Right kidney (tissue), 1 donor: ENCODE results near the gene MBOAT2.
"Not testable (repeated sequence)": the region's sequence is repeated elsewhere in the genome, so short reads cannot be mapped to it uniquely, and the experiment has no call there.

Experiments used
- DNase-seq: peaks from one replicate; pipeline ENCODE4 v3.0.0-alpha.2; 2016

MBOAT2 gene

DNA sequence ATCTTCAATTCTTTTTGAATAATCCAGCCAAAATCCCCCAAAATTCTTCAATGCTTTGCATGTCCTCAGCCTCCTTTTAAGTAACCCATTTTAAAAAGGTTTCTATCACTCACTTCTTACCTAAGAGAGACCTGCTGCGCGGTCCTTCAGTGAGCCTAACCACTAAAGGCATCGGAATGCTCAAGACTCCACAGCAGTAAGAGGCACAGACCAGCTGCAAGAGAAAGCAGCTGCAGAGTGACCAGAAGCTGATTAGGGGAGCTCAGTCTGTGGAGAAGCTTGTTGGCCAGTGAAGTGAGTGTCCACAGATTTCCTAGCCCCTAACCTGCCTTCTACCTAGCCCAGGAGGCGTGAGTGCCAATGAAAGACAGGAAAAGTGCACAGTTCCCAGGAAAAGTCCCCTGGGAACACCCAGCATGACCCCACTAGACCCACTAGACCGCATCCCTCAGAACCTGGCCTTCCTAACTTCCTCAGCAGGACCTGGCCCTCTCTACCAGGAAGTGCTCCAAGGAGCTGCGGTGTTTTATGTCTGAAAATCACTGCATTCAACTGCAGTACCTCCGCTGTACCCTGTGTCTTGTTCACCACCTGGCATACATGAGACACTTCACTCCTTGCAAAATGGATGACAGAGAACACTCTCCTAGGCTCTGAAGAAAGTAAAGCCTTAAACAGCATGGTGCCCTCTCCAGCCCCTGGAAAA is 10.1 kb downstream of the MBOAT2 start:
- no peak for DNase-seq

DNA sequence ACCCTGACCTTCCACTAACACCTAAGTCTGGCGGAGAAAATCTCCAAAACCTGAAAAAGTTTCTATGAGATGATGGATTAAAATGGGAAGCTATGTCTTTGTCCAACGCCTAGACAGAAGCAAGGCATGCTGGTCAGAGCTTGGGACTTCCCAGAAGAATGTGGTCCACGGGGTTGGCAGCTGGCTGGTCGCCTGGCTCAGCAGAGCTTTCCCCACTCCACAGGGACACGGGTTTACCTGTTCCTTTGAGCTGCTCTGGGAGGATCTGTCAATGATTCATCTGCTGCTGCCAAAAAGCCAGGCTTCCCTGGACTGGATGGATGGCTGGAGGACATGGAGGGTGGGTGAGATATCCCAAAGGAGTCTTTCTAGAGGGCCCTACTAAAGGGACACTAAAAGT is 10.8 kb downstream of the MBOAT2 start:
- no peak for DNase-seq

DNA sequence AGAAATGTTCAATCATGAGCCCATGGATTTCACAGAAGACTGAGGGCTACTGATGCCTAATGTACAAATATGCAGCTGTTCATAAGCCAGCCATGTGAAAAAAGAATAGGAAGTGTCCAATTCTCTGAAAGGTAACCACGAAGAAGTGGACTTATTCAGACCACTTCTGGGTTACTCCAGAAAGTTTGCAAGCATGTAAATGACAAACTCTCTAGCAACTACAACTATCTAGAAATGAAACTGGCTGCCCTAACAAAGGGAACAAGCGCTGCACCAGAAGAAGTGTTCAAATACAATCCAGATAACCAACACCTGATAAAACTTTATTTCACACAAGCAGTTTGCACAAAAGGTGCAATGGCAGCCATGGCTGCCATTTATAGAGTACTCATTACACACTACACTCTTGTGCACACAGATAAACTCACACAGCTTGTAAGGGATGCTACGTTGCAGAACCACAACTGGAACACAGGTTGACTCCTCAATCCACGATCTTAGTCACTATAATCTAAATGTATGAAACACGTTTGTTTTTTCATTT is 13.9 kb downstream of the MBOAT2 start:
- DNase-seq = no peak

DNA sequence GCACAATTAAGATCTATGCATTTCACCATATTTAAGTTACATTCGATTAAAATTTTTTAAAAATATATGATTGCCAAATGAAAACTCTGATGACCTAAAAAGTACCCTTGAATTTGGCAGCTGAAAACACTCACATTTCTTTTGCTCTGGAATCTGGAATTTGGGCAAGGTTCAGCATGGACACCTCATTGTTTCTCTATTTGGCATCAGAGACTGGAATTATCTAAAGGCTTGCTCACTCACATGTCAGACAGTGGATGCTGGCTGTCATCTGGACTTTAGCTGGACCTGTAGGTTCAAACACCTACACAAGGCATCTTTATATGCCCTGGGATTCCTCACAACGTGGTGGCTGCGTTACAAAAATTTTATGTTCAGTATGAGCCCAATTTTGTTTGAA is 16.1 kb downstream of the MBOAT2 start:
- DNase-seq = no peak

DNA sequence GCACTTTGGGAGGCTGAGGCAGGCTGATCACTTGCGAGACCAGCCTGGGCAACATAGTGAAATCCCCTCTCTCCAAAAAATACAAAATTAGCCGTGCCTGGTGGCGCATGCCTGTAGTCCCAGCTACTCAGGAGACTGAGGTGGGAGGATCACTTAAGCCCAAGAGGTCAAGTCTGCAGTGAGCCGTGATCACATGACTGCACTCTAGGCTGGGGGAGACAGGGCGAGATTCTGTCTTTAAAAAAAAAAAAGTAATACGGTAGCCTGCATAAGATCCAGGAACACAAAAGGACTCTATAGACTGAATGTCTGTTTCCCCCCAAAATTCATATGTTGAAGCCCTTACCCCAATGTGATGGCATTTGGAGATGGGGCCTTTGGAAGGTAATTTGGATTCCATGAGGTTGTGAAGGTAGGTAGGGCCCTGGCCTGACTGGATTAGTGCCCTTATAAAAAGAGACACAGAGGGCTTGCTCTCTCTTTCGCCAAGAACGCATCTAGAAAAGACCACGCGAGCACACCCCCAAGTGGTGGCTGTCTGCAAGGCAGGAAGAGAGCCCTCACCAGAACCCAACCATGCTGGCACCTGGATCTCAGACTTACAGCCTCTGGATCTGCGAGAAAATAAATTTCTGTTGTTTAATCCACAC is 17.0 kb downstream of the MBOAT2 start:
- DNase-seq = no peak

DNA sequence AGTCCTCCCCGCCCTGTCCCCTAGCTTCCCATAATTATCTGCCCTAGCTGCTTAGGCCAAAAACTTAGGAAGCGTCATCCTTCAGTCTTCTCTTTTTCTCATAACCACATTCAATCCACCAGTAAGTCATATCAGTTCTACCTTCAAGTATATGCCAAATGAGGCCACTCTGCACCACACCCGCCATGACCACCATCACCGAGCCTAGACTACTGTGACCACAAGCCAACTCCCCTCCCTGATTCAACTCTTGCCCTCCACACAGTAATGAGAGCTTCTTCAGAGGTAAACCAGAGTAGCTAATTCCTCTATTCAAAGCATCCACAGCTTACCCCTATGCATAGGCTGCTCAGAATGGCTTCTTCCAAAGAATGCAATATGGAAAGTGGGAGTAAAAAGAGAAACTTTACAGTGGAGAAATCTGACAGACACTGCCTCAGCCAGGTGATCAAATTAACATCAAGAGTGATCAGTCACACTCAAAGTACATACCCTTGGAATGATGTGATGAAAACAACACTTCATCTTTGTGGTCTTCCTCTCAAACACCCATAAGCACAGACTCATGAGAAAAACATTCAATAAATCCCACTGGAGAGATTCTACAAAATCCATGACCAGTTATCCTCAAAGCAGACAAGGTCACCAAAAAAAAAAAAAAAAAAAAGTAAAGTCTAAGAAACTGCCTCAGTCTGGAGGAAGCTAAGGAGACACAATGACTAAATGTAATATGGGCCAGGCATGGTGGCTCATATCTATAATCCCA is 17.7 kb downstream of the MBOAT2 start:
- DNase-seq = no peak

DNA sequence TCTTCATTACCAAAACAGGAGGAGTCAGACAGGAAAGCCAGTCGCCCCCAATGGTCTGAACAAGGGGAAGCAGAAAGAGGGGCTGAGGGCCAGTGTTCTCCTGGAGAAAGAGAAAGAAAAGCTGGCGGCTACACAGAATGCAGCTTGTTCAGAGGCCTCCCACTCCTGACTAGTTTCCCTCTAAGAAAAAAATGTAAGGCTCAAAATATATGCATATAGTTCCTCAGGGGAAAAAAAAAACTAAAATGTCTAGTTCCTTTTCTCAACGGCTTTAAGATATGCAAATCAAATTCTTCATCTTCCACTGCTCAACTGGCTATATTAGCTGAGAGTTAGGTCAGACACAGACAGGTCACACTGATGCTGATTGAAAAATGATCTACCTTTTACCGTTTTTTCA is 18.6 kb downstream of the MBOAT2 start:
- DNase-seq = no peak

DNA sequence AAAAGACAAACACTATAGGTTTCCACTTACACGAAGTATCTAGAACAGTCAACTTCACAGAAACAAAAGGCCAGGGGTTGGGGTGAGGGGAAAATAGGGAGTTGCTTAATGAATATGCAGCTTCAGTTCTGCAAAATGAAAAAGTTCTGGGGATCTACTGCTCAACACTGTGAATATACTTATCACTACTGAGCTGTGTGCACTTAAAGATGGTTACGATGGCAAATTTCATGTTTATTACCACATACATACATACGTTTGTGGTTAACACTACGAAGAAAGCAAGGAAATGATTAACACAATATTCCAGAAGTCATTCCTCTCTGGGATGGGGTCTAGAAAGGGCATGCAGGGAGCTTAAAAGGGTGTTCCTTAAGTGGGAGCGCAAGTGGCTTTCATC is 19.3 kb downstream of the MBOAT2 start:
- DNase-seq = no peak

DNA sequence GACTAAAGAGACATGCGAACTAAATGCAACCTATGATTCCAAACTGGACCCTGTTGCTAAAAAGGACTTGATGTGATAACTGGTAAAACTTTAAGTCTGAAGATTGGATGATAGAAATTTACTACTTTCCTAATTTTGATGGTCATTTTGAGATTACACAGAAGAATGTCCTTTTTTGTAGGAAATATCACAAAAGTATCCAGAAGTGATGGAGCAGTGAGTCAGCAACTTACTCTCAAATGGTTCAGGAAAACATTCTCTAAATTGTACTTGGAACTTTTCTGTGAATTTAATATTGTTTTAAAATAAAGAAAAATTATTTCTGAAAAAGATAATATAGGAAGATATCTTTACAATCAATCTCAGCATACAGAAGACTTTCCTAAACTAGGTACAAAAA is 19.9 kb downstream of the MBOAT2 start:
- no peak for DNase-seq

DNA sequence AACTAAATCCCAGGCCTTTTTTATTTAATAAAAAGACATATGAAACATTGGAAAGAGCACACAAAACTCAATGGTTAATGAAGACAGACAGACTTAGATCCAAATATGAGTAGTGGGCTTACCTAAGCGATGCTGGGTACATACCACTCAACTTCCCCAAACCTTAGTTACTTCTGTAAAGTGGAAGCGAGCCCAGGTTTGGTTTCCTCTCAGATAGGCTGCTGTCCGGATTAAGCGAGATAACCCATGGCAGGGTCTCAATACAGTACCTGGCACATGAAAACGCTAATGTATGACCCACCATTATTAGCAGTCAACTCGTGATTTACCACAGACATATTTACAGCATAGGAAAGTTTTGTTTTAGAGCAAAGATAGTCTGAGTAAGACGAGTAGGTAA is 21.6 kb downstream of the MBOAT2 start:
- no peak for DNase-seq

DNA sequence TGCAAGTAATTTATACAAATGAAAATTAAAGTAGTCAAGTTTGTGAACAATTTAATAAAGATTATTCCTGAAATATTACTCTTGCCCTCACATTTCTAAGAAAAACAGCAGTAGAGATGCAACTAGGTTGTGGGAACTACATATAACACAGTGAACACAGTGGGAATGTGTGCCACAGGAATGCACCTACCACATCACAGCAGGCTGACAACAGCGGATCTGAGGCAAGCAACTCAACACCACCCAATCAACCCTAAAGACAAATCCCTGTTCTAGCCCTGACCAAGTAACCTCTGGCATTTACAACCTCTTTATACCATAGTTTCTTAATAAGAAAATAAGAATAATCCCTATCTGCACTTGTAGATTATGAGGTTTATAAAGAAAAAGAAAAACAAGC is 23.4 kb downstream of the MBOAT2 start:
- no peak for DNase-seq

DNA sequence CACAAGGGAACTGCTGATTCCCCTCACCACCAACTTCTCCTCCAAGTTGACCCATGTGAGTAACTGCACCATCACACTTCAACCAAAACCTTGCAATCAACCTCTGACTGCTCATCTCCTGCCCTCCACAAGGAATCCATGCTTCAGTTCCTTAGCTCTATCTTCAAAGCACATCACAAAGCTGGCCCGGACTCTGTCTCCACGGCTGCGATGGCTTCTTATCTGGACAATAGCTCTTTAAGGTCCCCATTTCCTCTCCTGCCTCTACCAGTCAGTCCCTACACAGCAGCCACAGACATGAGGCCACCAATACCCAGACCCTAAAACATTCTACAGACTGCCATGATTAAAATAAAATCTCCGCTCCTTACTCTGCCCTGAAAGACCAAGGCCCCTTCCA is 25.7 kb downstream of the MBOAT2 start:
- no peak for DNase-seq

DNA sequence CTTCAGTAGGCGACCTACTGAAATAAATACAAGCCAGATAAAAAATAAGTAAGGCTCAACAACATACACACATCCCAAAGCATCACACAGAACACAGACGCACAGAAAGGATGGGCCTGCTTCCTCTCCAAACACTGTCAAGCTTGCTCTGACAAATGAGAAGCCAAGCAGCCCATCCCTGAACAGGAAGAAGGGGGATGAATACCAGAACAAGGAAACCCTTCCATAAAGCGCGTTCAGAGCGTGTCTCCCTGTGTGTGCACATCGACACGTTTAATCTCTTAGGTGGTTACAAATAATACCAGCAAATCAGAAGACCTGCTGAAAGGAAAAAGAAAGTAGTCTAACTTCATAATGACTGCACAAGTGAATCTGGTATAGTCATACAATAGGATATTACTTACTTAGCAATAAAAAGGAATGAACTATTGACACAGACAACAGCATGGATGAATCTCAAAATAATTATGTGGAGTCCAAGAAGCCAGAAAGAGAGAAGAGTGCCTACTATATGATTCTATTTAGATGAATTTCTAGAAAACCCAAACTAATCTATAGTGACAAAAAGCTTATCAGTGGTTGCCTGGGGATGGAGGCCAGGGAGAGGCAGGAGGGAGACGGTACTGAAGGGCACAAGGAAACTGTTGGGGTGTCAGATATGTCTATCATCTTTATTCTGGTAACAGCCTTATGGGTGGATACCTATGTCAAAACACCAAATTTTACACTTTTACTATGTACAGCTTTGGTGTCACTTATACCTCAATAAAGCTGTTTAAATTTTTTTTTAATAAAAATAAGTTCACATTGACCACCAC is 26.8 kb downstream of the MBOAT2 start:
- no peak for DNase-seq

DNA sequence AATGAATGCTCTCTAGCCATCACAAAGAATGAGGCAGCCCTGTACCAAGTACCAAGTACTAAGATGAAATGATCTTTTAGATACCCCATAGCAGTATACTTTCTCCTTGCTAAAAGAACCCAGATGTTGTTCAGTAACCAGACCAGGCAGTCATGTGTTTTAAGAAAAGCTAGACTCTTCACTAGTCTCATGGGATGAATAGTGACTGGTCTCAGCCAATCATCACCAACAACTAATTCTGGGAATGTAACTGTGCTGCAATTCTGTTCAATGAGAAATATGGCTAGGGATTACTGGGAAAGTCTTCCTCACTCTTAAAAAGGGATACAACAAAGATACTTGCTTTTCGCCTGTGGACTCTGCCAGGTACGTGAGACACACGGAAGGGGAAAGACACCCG is 29.5 kb downstream of the MBOAT2 start:
- no peak for DNase-seq

DNA sequence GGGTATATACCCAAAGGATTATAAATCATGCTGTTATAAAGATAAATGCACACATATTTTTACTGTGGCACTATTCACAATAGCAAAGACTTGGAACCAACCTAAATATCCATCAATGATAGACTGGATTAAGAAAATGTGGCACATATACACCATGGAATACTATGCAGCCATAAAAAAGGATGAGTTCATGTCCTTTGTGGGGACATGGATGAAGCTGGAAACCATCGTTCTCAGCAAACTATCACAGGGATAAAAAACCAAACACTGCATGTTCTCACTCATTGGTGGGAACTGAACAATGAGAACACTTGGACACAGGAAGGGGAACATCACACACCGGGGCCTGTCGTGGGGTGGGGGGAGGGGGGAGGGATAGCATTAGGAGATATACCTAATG is 30.5 kb downstream of the MBOAT2 start:
- not testable (repeated sequence) for DNase-seq

DNA sequence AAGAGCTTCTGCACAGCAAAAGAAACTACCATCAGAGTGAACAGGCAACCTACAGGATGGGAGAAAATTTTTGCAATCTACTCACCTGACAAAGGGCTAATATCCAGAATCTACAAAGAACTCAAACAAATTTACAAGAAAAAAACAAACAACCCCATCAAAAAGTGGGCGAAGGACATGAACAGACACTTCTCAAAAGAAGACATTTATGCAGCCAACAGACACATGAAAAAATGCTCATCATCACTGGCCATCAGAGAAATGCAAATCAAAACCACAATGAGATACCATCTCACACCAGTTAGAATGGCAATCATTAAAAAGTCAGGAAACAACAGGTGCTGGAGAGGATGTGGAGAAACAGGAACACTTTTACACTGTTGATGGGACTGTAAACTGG is 30.9 kb downstream of the MBOAT2 start:
- not testable (repeated sequence) for DNase-seq

DNA sequence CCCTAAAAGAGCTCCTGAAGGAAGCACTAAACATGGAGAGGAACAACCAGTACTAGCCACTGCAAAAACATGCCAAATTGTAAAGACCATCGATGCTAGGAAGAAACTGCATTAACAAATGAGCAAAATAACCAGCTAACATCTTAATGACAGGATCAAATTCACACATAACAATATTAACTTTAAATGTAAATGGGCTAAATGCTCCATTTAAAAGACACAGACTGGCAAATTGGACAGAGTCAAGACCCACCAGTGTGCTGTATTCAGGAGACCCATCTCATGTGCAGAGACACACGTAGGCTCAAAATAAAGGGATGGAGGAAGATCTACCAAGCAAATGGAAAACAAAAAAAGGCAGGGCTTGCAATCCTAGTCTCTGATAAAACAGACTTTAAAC is 34.1 kb downstream of the MBOAT2 start:
- DNase-seq = not testable (repeated sequence)

DNA sequence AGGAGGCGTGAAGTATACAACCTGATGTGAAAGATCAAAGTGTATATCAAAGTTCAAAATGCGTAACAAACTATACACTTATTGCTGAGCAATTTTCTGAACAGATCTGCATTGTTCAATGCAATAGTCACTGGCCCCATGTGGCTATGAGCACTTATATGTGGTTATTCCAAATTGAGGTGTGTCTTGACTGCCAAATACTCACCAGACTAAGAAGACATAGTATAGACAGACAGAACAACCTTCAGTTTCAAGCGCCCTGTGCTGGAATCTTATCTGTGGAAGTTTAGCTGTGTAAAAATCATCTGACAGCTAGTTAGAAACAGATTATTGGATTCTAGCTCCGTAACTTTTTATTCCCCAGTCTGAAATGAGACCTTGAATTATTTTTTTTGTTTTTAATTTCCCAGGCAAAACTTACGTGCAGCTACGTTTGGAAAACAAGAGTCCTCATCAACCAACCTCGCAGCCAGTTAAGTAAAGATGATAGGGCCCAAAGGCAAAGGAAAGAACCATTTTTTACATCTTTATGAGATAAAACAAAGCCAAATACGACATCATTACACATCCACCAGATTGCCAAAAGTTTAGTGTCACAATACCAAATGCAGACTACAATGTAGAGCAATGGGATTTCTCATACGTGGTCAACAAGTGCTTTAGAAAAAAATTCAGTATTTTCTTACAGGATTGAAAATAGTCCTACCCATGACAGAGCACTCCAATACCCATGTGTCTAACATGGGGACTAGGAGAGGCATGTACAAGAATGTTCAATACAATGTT is 37.2 kb downstream of the MBOAT2 start:
- no peak for DNase-seq

DNA sequence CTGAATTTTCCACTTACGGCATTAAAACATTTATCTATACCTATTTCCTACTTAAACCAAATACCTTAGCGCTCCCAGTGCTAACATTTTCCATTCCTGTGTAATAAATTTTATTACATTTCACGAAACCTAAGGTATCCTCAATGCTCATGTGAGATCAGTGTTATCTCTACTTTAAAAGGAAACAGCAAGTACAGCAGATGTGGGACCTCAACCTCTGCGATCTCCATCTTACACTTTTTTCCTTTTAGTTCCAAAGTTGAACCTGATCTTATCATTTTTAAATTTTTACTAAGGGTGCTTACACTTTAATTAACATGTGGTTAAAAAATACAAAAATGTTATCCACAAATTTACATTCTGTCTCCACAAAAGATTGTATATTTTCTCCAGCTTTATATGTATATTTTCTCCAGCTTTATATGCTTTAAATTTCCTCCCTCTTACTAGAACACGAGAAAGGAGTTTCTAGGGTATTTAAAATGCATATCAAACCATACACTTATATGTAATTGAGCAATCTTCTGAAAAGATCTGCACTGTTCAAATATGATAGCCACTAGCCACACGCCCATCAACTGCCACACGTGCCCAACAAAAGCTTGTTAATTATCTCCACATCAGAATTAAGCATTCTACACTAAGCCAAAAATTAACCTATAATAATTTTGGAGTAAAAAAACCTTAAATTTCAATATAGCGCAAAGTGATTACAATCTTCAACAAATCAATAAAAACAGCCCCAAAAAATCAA is 38.1 kb downstream of the MBOAT2 start:
- DNase-seq = no peak

DNA sequence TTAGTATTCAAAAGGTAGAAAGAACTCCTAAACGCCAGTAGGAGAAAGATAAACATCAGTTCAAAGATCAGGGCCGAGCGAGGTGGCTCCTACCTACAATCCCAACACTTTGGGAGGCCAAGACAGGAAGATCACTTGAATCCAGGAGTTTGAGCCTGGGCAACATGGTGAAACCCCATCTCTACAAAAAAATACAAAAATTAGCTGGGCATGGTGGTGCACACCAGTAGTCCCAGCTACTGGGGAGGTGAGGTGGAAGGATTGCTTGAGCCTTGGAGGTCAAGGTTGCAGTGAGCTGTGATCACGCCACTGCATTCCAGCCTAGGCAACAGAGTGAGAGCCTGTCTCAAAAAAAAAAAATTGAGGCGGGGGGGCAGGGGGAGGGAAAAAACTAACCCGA is 40.6 kb downstream of the MBOAT2 start:
- no peak for DNase-seq

DNA sequence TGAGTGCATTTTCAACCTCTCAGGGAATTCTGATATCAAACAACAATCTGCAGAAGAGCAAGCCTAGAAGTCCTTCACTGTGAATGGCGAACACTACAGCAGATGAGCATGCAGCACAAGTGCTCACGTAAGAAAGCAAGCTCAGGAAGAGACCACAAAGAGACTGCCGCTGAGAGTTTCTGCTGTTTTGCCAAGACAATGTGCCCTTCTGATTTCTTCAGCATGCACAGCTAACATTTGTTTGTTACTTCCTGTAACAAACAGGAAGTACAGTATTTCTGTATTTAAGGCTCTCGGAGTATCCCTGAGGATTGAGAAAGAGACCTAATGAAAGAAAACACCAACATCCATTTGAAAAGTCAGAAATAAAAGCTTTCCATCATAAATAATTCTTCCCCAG is 45.9 kb downstream of the MBOAT2 start:
- DNase-seq = no peak
